ENCODE measurements around the gene DPYSL5. TPM values are rescaled to one million over a fixed set of nuclear protein-coding genes. Genes with fewer than 3 reads are reported as not detected.

DPYSL5 gene
- total and polyA plus RNA-seq, 2 of the 8 experiments (the other 6 are each of a cell fraction or from before 2014, with no cell fraction given) = 11.9 to 16.4 TPM

GRCh38 chr2:26988058-26988860 is 140.3 kb downstream of the DPYSL5 start (continued):
- TF ChIP-seq CHD7 (IDR thresholded peaks at IDR 0.05; ENCODE audit: insufficient replicate concordance, low read length) (no peak), CTBP2 (IDR thresholded peaks at IDR 0.05; ENCODE audit: borderline replicate concordance, insufficient read depth, insufficient read length, low read length) (no peak), JUND (IDR thresholded peaks at IDR 0.05; ENCODE audit: low read length) (no peak), BCL11A (IDR thresholded peaks at IDR 0.05; ENCODE audit: low read depth in 2 of 2, low read length in 2 of 2) (no peak), KDM4A (IDR thresholded peaks at IDR 0.05; ENCODE audit: low read depth, low read length, severe bottlenecking) (no peak), YY1 (IDR thresholded peaks at IDR 0.05; ENCODE audit: low read depth, low read length) (no peak), TCF12 (IDR thresholded peaks at IDR 0.05; ENCODE audit: low read depth, low read length) (no peak), SUZ12 (IDR thresholded peaks at IDR 0.05; ENCODE audit: low read length) (no peak), POU5F1 (IDR thresholded peaks at IDR 0.05; ENCODE audit: low read depth, low read length) (no peak), CHD1 (IDR thresholded peaks at IDR 0.05; ENCODE audit: low read depth, low read length) (no peak)
